CD8-positive, alpha-beta memory T cell (primary cell): ENCODE data around the gene TNFRSF11A. TPM values are rescaled to one million over a fixed set of nuclear protein-coding genes. Genes with fewer than 3 reads are reported as not detected.

Experiments
- CTCF ChIA-PET: fragments of 350-600 bp; sonication (Branson Sonifier 250); formaldehyde crosslinking; loops from one replicate; lab custom pipeline; 2021; ENCODE audit warnings: antibody characterized with exemption; lab: Charles Lee
- POLR2A ChIA-PET: fragments of 350-600 bp; sonication (Branson Sonifier 250); formaldehyde crosslinking; loops from one replicate; lab custom pipeline; 2021; ENCODE audit warnings: antibody characterized with exemption; lab: Charles Lee
- DNase-seq, 5 donors: peaks; one replicate each; pipeline versions ENCODE4 v3.0.0 to v3.0.0-alpha.2; 2020 to 2022; ENCODE audit warnings: mixed read lengths in 1 of 5
- H3K27ac ChIP-seq: one replicate; pipeline ENCODE4 v1.7.0; 2013; ENCODE audit warnings: low read depth, mild to moderate bottlenecking, low read length, moderate library complexity
- H3K27me3 ChIP-seq: 2 replicates; pipeline ENCODE4 v1.7.0; 2013; ENCODE audit warnings: low read length, mild to moderate bottlenecking; ENCODE audit not compliant: insufficient read depth, poor library complexity, severe bottlenecking
- H3K36me3 ChIP-seq: 2 replicates; pipeline ENCODE4 v1.7.0; 2013; ENCODE audit warnings: mild to moderate bottlenecking, low read length, moderate library complexity; ENCODE audit not compliant: insufficient read depth
- H3K4me1 ChIP-seq: 2 replicates; pipeline ENCODE4 v1.7.0; 2013; ENCODE audit warnings: mild to moderate bottlenecking, low read length, moderate library complexity; ENCODE audit not compliant: insufficient read depth
- H3K4me3 ChIP-seq: 2 replicates; pipeline ENCODE4 v1.7.0; 2013; ENCODE audit warnings: mild to moderate bottlenecking, low read length
- H3K9me3 ChIP-seq: 2 replicates; pipeline ENCODE4 v1.7.0; 2013; ENCODE audit warnings: mild to moderate bottlenecking, low read length
- H3K27ac Mint-ChIP-seq, 8 donors: one replicate each; pipeline ENCODE4 v1.8.0; 2020 to 2021; ENCODE audit warnings: mixed read lengths in 8 of 8, mild to moderate bottlenecking in 6 of 8, inconsistent platforms in 3 of 8, moderate library complexity in 3 of 8
- H3K27me3 Mint-ChIP-seq, 2 donors: one replicate each; pipeline ENCODE4 v1.8.0; 2020 to 2021; ENCODE audit warnings: mixed read lengths in 2 of 2, mild to moderate bottlenecking in 1 of 2, moderate library complexity in 1 of 2
- H3K36me3 Mint-ChIP-seq, 3 donors: one replicate each; pipeline ENCODE4 v1.8.0; 2020 to 2021; ENCODE audit warnings: mixed read lengths in 3 of 3, inconsistent platforms in 1 of 3, mild to moderate bottlenecking in 1 of 3
- H3K4me1 Mint-ChIP-seq, 3 donors: one replicate each; pipeline ENCODE4 v1.8.0; 2020 to 2021; ENCODE audit warnings: mixed read lengths in 3 of 3, inconsistent platforms in 1 of 3, mild to moderate bottlenecking in 1 of 3
- H3K4me3 Mint-ChIP-seq, 7 donors: one replicate each; pipeline ENCODE4 v1.8.0; 2020 to 2021; ENCODE audit warnings: mixed read lengths in 7 of 7, mild to moderate bottlenecking in 6 of 7, moderate library complexity in 4 of 7, inconsistent platforms in 2 of 7
- H3K9me3 Mint-ChIP-seq, 5 donors: one replicate each; pipeline ENCODE4 v1.8.0; 2020 to 2022; ENCODE audit warnings: mixed read lengths in 5 of 5, mild to moderate bottlenecking in 3 of 5, moderate library complexity in 2 of 5, inconsistent platforms in 1 of 5
- polyA plus RNA-seq: library from polyadenylated mRNA; unstranded; fragments of 300-500 nt; fragmentation: Illumina TruSeq; gene quantifications from one replicate; pipeline ENCODE4 v1.2.3, GENCODE V29; 2021
- total RNA-seq, 2 experiments: library from RNA; stranded (reverse); gene quantifications; one replicate each; pipeline ENCODE4 v1.2.3, GENCODE V29; 2021

The TNFRSF11A gene
- total and polyA plus RNA-seq, 3 experiments from 2014 or later = 0.12 to 3.1 (median 2.5) TPM

DNA sequence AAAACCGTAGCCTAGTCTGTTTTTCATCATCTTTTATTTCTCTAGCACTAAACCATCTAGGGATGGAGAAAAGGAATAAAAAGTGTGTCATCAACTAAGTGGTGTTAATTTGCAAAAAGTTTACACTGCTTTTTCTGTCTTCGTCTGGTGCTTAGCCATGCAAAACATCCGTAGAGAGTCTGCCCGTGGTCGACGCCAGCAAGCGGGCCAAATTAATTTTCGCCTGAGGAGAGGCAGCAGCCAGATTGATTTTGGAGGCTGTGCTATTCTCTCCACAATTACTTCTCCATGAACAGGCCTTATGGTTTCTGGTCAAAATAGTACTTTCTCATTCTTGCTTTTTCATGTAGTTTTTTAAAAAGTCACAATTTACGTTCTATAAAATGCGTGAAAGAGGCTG lies 46.3 kb downstream of the TNFRSF11A start:
- no peaks in the 10 kb centered on the region for H3K4me1 Mint-ChIP-seq
- POLR2A ChIA-PET = no interaction called here

GRCh38 chr18:62372156-62372555 lies 47.0 kb downstream of the TNFRSF11A start:
- Mint-ChIP-seq H3K27me3 (peaks cover 6 to 18% of the 10 kb centered on the region in 2 donors), H3K4me1 (no peaks in the 10 kb centered on the region), H3K9me3 (no peaks in the 10 kb centered on the region), H3K27ac (no peak overlapping the region), H3K36me3 (no peaks in the 10 kb centered on the region), H3K4me3 (no peak overlapping the region)
- no peak overlapping the region for H3K27ac ChIP-seq
- ChIA-PET CTCF (no interaction called here), POLR2A (no interaction called here)
- H3K4me1 ChIP-seq = no peaks in the 10 kb centered on the region
- DNase-seq = no peak
- no peak overlapping the region for H3K4me3 ChIP-seq
- no peaks in the 10 kb centered on the region for H3K36me3 ChIP-seq
- H3K27me3 ChIP-seq = no peaks in the 10 kb centered on the region
- no peaks in the 10 kb centered on the region for H3K9me3 ChIP-seq

More for the DNA sequence above, 46.3 kb downstream of the TNFRSF11A start:
- no peaks in the 10 kb centered on the region for H3K4me1 ChIP-seq
- CTCF ChIA-PET = no interaction called here
- H3K9me3 ChIP-seq = no peaks in the 10 kb centered on the region
- peak overlapping the region in 1 of 8 donors; percentile 3 for H3K27ac Mint-ChIP-seq
- no peak overlapping the region for H3K4me3 Mint-ChIP-seq
- H3K27me3 Mint-ChIP-seq = peaks cover 6 to 18% of the 10 kb centered on the region in 2 donors
- no peaks in the 10 kb centered on the region for H3K36me3 ChIP-seq
- no peak overlapping the region for H3K27ac ChIP-seq
- no peak for DNase-seq
- H3K27me3 ChIP-seq = no peaks in the 10 kb centered on the region
- no peaks in the 10 kb centered on the region for H3K9me3 Mint-ChIP-seq
- no peak overlapping the region for H3K4me3 ChIP-seq
- no peaks in the 10 kb centered on the region for H3K36me3 Mint-ChIP-seq

DNA sequence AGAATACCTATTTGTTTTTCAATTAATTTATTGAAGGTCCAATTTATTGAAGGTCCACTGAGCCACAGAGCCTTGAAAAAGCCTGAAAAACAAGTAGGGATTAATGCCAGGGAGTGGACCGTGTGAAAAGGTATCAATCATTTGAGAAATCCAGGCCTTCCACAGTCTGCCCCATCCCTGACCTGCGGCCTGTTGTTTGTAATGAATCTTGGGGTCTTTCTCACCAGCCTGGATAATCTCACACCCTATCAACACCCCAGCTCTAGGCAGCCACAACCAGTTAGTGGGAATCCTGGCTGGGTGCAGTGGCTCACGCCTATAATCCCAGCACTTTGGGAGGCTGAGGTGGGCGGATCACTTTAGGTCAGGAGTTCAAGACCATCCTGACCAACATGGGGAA lies 47.8 kb downstream of the TNFRSF11A start:
- Mint-ChIP-seq H3K27ac (no peak overlapping the region), H3K36me3 (no peaks in the 10 kb centered on the region), H3K4me1 (no peaks in the 10 kb centered on the region), H3K4me3 (no peak overlapping the region), H3K9me3 (no peaks in the 10 kb centered on the region), H3K27me3 (peaks cover 6 to 18% of the 10 kb centered on the region in 2 donors)
- Histone ChIP-seq H3K27me3 (no peaks in the 10 kb centered on the region), H3K27ac (no peak overlapping the region), H3K4me3 (no peak overlapping the region), H3K4me1 (no peaks in the 10 kb centered on the region), H3K9me3 (no peaks in the 10 kb centered on the region), H3K36me3 (no peaks in the 10 kb centered on the region)
- POLR2A ChIA-PET = no interaction called here
- CTCF ChIA-PET = no interaction called here
- DNase-seq = no peak

GRCh38 chr18:62374410-62374965 lies 49.4 kb downstream of the TNFRSF11A start:
- Histone ChIP-seq H3K9me3 (no peaks in the 10 kb centered on the region), H3K36me3 (no peaks in the 10 kb centered on the region), H3K4me3 (no peak overlapping the region), H3K27ac (no peak overlapping the region), H3K4me1 (no peaks in the 10 kb centered on the region), H3K27me3 (no peaks in the 10 kb centered on the region)
- Mint-ChIP-seq H3K4me1 (no peaks in the 10 kb centered on the region), H3K27me3 (peaks cover 5 to 14% of the 10 kb centered on the region in 2 donors), H3K9me3 (no peaks in the 10 kb centered on the region), H3K4me3 (no peak overlapping the region), H3K27ac (no peak overlapping the region), H3K36me3 (no peaks in the 10 kb centered on the region)
- POLR2A ChIA-PET = no interaction called here
- no peak for DNase-seq
- CTCF ChIA-PET = no interaction called here

GRCh38 chr18:62377131-62377807 lies 52.2 kb downstream of the TNFRSF11A start:
- no peak overlapping the region for H3K27ac ChIP-seq
- Mint-ChIP-seq H3K4me3 (no peak overlapping the region), H3K27me3 (peaks cover 8 to 9% of the 10 kb centered on the region in 2 donors), H3K27ac (no peak overlapping the region), H3K9me3 (peaks cover 0 to 2% (median 0%) of the 10 kb centered on the region in 5 donors), H3K4me1 (no peaks in the 10 kb centered on the region), H3K36me3 (no peaks in the 10 kb centered on the region)
- no peak overlapping the region for H3K4me3 ChIP-seq
- ChIA-PET CTCF (no interaction called here), POLR2A (no interaction called here)
- H3K36me3 ChIP-seq = no peaks in the 10 kb centered on the region
- no peaks in the 10 kb centered on the region for H3K4me1 ChIP-seq
- DNase-seq = no peak
- no peaks in the 10 kb centered on the region for H3K27me3 ChIP-seq
- no peaks in the 10 kb centered on the region for H3K9me3 ChIP-seq

DNA sequence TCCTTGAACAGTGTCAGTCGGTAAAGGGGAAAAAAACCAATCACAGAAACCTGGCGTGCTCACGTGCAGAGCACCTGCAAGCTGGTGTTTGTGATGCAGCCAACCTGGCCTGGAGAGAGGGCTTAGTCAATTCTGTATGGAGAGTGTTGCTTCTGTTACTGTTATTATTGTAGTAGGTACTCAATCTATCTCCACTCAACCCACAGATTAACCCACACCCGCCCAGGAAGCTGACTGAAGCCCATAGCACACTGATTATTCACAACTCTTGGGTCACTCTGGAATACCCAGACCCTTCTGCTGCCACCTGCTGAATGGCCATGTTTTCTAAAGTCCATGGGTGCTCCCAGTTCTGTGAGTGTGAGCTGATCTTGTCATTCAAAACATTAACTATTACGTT lies 53.9 kb downstream of the TNFRSF11A start:
- H3K36me3 Mint-ChIP-seq = no peaks in the 10 kb centered on the region
- no peak overlapping the region for H3K4me3 Mint-ChIP-seq
- Histone ChIP-seq H3K4me1 (no peaks in the 10 kb centered on the region), H3K36me3 (no peaks in the 10 kb centered on the region), H3K27me3 (no peaks in the 10 kb centered on the region), H3K27ac (no peak overlapping the region), H3K9me3 (no peaks in the 10 kb centered on the region), H3K4me3 (no peak overlapping the region)
- DNase-seq = no peak
- peaks cover 6 to 9% of the 10 kb centered on the region in 2 donors for H3K27me3 Mint-ChIP-seq
- ChIA-PET POLR2A (no interaction called here), CTCF (no interaction called here)
- H3K9me3 Mint-ChIP-seq = peaks cover 0 to 2% (median 0%) of the 10 kb centered on the region in 5 donors
- no peaks in the 10 kb centered on the region for H3K4me1 Mint-ChIP-seq
- no peak overlapping the region for H3K27ac Mint-ChIP-seq

DNA sequence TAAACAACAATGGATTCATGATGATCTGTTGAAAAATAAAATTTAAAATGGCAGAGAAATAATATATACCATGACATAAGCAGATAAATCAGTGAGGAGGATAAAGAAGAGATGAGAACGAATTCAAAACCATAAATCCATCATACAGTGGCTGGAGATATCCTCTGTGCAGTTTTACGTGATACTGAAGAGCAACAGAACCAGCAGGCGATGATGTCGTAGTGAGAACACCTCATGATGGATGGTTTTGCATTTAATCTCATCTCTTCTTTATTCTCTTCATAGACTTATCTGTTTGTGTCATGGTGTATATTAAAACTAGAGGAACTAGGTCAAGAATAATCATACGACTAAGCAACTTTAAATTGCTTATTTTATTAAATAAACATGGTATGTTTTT lies 56.3 kb downstream of the TNFRSF11A start:
- H3K27ac Mint-ChIP-seq = no peak overlapping the region
- no peak for DNase-seq
- Histone ChIP-seq H3K27ac (no peak overlapping the region), H3K9me3 (no peaks in the 10 kb centered on the region), H3K4me3 (no peak overlapping the region), H3K36me3 (no peaks in the 10 kb centered on the region), H3K4me1 (no peaks in the 10 kb centered on the region), H3K27me3 (no peaks in the 10 kb centered on the region)
- peaks cover 6 to 16% of the 10 kb centered on the region in 2 donors for H3K27me3 Mint-ChIP-seq
- H3K4me1 Mint-ChIP-seq = no peaks in the 10 kb centered on the region
- CTCF ChIA-PET = no interaction called here
- POLR2A ChIA-PET = no interaction called here
- H3K36me3 Mint-ChIP-seq = no peaks in the 10 kb centered on the region
- H3K9me3 Mint-ChIP-seq = peaks cover 0 to 2% (median 0%) of the 10 kb centered on the region in 5 donors
- H3K4me3 Mint-ChIP-seq = no peak overlapping the region

- Histone ChIP-seq H3K27me3 (no peaks in the 10 kb centered on the region), H3K9me3 (no peaks in the 10 kb centered on the region), H3K4me1 (no peaks in the 10 kb centered on the region), H3K27ac (no peak overlapping the region), H3K4me3 (no peak overlapping the region), H3K36me3 (no peaks in the 10 kb centered on the region)
- H3K4me3 Mint-ChIP-seq = no peak overlapping the region
- ChIA-PET POLR2A (no interaction called here), CTCF (no interaction called here)
- H3K27ac Mint-ChIP-seq = no peak overlapping the region
- no peaks in the 10 kb centered on the region for H3K36me3 Mint-ChIP-seq
- no peak for DNase-seq
- H3K27me3 Mint-ChIP-seq = peaks cover 8 to 34% of the 10 kb centered on the region in 2 donors
- H3K4me1 Mint-ChIP-seq = no peaks in the 10 kb centered on the region
- H3K9me3 Mint-ChIP-seq = peaks cover 0 to 2% (median 0%) of the 10 kb centered on the region in 5 donors
Observed at GRCh38 chr18:62384068-62384467, 59.0 kb downstream of the TNFRSF11A start.
